GM12878 (cell line): Measurements from ENCODE around the gene GABRR1. TPM values are rescaled to one million over a fixed set of nuclear protein-coding genes. Genes with fewer than 3 reads are reported as not detected.

Experiments used
- ATAC-seq: fragments of 200-7000 bp; cut with Tn5 transposase; 3 replicates; pipeline ENCODE4 v1.9.1; 2020; ENCODE audit warnings: mild to moderate bottlenecking, moderate library complexity
- BruUV-seq: library from RNA; stranded (reverse); fragments of 400-500 nt; replicated peaks from 2 replicates; lab custom pipeline; 2021; lab: Mats Ljungman, UMichigan
- CTCF ChIA-PET: fragments of 300-600 bp; sonication (Branson Sonifier 250); formaldehyde crosslinking; extraction: SDS; loops from one replicate; lab custom pipeline; 2021; ENCODE audit warnings: inconsistent platforms; lab: Yijun Ruan, JAX
- POLR2A ChIA-PET: fragments of 350-600 bp; formaldehyde crosslinking; extraction: SDS; loops from one replicate; lab custom pipeline; 2021; ENCODE audit warnings: inconsistent platforms; lab: Charles Lee
- RAD21 ChIA-PET: fragments of 300-600 bp; sonication (Branson Sonifier 250); formaldehyde crosslinking; loops from one replicate; lab custom pipeline; 2023; ENCODE audit warnings: antibody characterized with exemption; ENCODE audit not compliant: unreplicated experiment; lab: Charles Lee
- SMC1A ChIA-PET: fragments of 300-600 bp; sonication (Branson Sonifier 250); formaldehyde crosslinking; loops from one replicate; lab custom pipeline; 2023; ENCODE audit not compliant: unreplicated experiment, uncharacterized antibody; lab: Charles Lee
- DNase-seq: peaks from one replicate; pipeline ENCODE4 v3.0.0-alpha.2; 2011; ENCODE audit warnings: low read depth, low spot score
- FAIRE-seq: peaks from 3 replicates; lab custom pipeline; 2011; peaks lifted over from hg19 to GRCh38; lab: Jason Lieb, UNC
- H2AFZ ChIP-seq: 2 replicates; pipeline ENCODE4 v1.6.0; 2011; ENCODE audit warnings: low read depth, low read length, control low read depth; ENCODE audit not compliant: control insufficient read depth
- H3K27ac ChIP-seq: 2 replicates; pipeline ENCODE4 v1.5.1; 2011; ENCODE audit warnings: control low read depth; ENCODE audit not compliant: control insufficient read depth, insufficient read depth
- H3K27me3 ChIP-seq, 2 experiments: replicated peaks in 1 of 2; 2 replicates each; pipeline versions ENCODE4 v1.6.0 to v1.6.1; 2011; ENCODE audit warnings: low read length in 1 of 2; ENCODE audit not compliant: control insufficient read depth in 2 of 2, insufficient read depth in 2 of 2
- H3K36me3 ChIP-seq, 2 experiments: 2 replicates each; pipeline ENCODE4 v1.5.1; 2011; ENCODE audit warnings: low read length in 1 of 2; ENCODE audit not compliant: control insufficient read depth in 2 of 2, insufficient read depth in 2 of 2
- H3K4me1 ChIP-seq: 2 replicates; pipeline ENCODE4 v1.6.1; 2011; ENCODE audit warnings: mild to moderate bottlenecking, low read length, moderate library complexity, mixed read lengths; ENCODE audit not compliant: control insufficient read depth, insufficient read depth
- H3K4me2 ChIP-seq: 2 replicates; pipeline ENCODE4 v1.6.0; 2011; ENCODE audit warnings: control low read depth; ENCODE audit not compliant: control insufficient read depth, insufficient read depth
- H3K4me3 ChIP-seq: fragments of 200-600 bp; sonication (generic); 2 replicates; pipeline ENCODE4 v1.5.1; 2016
- H3K79me2 ChIP-seq: 2 replicates; pipeline ENCODE4 v1.6.0; 2011; ENCODE audit warnings: low read length; ENCODE audit not compliant: control insufficient read depth, insufficient read depth
- H3K9ac ChIP-seq: 2 replicates; pipeline ENCODE4 v1.8.0; 2011; ENCODE audit warnings: low read length, control low read depth, mixed read lengths; ENCODE audit not compliant: control insufficient read depth, insufficient read depth
- H3K9me3 ChIP-seq: replicated peaks from 3 replicates; pipeline ENCODE4 v1.5.1; 2011; ENCODE audit warnings: mild to moderate bottlenecking, low read length; ENCODE audit not compliant: control insufficient read depth, insufficient read depth
- H4K20me1 ChIP-seq: 2 replicates; pipeline ENCODE4 v1.6.0; 2011; ENCODE audit not compliant: control insufficient read depth, insufficient read depth
- BCL3 ChIP-seq: IDR thresholded peaks from 2 replicates; pipeline ENCODE4 v1.6.1; 2011; ENCODE audit warnings: borderline replicate concordance, low read depth, mild to moderate bottlenecking, moderate library complexity, low read length; ENCODE audit not compliant: insufficient read depth, poor library complexity, severe bottlenecking
- MLLT1 ChIP-seq: fragments of 450-650 bp; IDR thresholded peaks from 2 replicates; pipeline ENCODE4 v1.6.1; 2016; ENCODE audit warnings: mild to moderate bottlenecking
- RUNX3 ChIP-seq: IDR thresholded peaks from 2 replicates; pipeline ENCODE4 v1.6.1; 2012; ENCODE audit warnings: low read length, inconsistent platforms
- WGBS: methylation state at CpG from one replicate; pipeline ENCODE4 v1.1.6; 2016; ENCODE audit warnings: low lambda C conversion rate; ENCODE audit not compliant: insufficient replicate concordance, insufficient coverage; ENCODE audit errors: missing lambda C conversion rate; 5-methylcytosine and 5-hydroxymethylcytosine counted together
- in situ Hi-C: fragments of 300-500 bp; cut with MboI; formaldehyde crosslinking; loops from 9 replicates; pipeline ENCODE4 v1.14.3; 2018; ENCODE audit warnings: mixed read lengths
- intact Hi-C: fragments of 100-400 bp; cut with micrococcal nuclease; formaldehyde crosslinking; loops from one replicate; pipeline ENCODE4 v1.14.2; 2022; ENCODE audit not compliant: unreplicated experiment
- polyA plus RNA-seq, 11 experiments: library from polyadenylated mRNA; depleted of rRNA in 4 of 11; unstranded in 6 of 11; stranded (reverse) in 5 of 11; fragments of >200 nt; fragmentation: Nextera tagmentation in 4 of 11; fragmentation: Illumina TruSeq in 1 of 11; extraction: Ambion mirVana in 4 of 11; extraction: Trizol in 1 of 11; gene quantifications; 1 replicate in 1 of 11; 2 replicates in 10 of 11; pipeline versions ENCODE4 v1.2.1 to v1.2.3, GENCODE V29; 2011 to 2016; ENCODE audit warnings: inconsistent platforms in 2 of 11, missing spikeins in 2 of 11, low read depth in 1 of 11
- total RNA-seq, 4 experiments: library from RNA; depleted of rRNA in 3 of 4; stranded (reverse); fragments of >200 nt in 3 of 4; fragmentation: Illumina TruSeq in 1 of 4; extraction: Trizol in 1 of 4; gene quantifications; 2 replicates each; pipeline versions ENCODE4 v1.2.1 to v1.2.3, GENCODE V29; 2013 to 2021

The GABRR1 gene
- total and polyA plus RNA-seq, 10 of the 15 experiments (the other 5 are each of a cell fraction or from before 2014, with no cell fraction given): not detected

- ChIA-PET RAD21 (interaction anchor here (1.1 to 1.7 kb wide), 4 partner anchors 17 to 261 kb away, joined by 3 to 9 read pairs (median 3); partner anchors contain the start of gene PNRC1), SMC1A (interaction anchor here (0.6 to 3.2 kb wide), 6 partner anchors 11 to 264 kb away, joined by 3 to 28 read pairs (median 4); no protein-coding TSS in a partner anchor), POLR2A (no interaction called here), CTCF (interaction anchor here (0.6 to 1.8 kb wide), 6 partner anchors 82 to 261 kb away, joined by 3 to 9 read pairs (median 4); no protein-coding TSS in a partner anchor)
- in situ Hi-C loops (loop anchor here (5.0 kb wide), 1 partner anchor 261 kb away; no protein-coding TSS in a partner anchor), intact Hi-C loops (loop anchor here (2.0 kb wide), 1 partner anchor 120 kb away; no protein-coding TSS in a partner anchor)
- Histone ChIP-seq H3K4me2 (no peak overlapping the region), H3K79me2 (no peaks in the 10 kb centered on the region), H3K27me3 (no peaks in the 10 kb centered on the region), H3K4me1 (peaks cover 14% of the 10 kb centered on the region), H3K9ac (no peak overlapping the region), H3K9me3 (no peaks in the 10 kb centered on the region; the same call in 2 of the 3 replicates), H4K20me1 (no peaks in the 10 kb centered on the region), H3K4me3 (no peak overlapping the region), H3K27ac (no peak overlapping the region), H2AFZ (peak overlapping the region; percentile 60; the same call in 1 of the 2 replicates), H3K36me3 (no peaks in the 10 kb centered on the region)
- WGBS: 6% methylated on average over 1 of the region's 1 CpG
- no TSS peak for BruUV-seq
- DNase-seq (no peak), ATAC-seq (no peak), FAIRE-seq (no peak)
- TF ChIP-seq MLLT1 (no peak), RUNX3 (no peak), BCL3 (no peak)
Measured at GRCh38 chr6:89243331-89243629, 26.1 kb upstream of the GABRR1 start.
